GM21381 (cell line): ENCODE measurements around the gene FRMPD4.
"Not testable (repeated sequence)": the region's sequence is repeated elsewhere in the genome, so short reads cannot be mapped to it uniquely, and the experiment has no call there.

Source experiments
- ATAC-seq: cut with Tn5 transposase; IDR thresholded peaks from one replicate; pipeline ENCODE4 v1.9.1; 2021; ENCODE audit warnings: mild to moderate bottlenecking, moderate library complexity; ENCODE audit not compliant: unreplicated experiment

The FRMPD4 gene

DNA sequence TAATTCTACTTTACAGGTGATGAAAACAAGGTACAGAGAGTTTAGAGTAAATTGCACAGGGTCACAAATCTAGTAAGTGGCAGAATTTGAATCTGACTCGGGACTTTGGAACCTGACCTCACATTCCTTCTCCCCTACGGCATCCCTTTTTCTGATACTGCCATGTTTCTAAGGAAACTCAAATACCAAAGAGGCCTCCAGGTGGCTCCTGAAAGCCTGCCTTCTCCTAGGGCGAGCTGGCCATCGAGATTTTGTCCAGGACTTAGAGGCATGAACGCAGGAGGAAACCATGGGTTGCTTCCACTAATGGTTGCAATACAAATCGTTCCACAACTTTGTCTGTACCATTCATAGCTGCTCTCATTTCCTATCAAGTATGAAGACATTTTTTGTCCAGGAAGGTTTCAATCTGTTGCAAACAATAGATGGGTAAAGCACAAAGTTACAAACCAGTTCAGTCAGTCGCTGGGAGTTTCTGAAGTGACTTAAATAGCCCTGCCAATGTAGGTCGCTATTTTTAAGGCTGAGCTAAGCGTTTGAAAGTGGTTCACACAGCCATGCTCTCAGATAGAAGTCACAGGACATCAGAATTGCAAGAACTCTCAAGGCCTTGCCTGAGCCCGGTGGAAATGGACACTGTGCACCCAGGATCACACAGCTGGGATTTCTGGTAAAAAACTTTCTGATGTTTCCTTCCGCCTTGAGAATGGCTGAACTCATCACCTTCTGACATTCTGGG, 356.3 kb downstream of the FRMPD4 start:
- ATAC-seq: no peak

GRCh38 chrX:12496343-12496742, 358.1 kb downstream of the FRMPD4 start:
- no peak for ATAC-seq

DNA sequence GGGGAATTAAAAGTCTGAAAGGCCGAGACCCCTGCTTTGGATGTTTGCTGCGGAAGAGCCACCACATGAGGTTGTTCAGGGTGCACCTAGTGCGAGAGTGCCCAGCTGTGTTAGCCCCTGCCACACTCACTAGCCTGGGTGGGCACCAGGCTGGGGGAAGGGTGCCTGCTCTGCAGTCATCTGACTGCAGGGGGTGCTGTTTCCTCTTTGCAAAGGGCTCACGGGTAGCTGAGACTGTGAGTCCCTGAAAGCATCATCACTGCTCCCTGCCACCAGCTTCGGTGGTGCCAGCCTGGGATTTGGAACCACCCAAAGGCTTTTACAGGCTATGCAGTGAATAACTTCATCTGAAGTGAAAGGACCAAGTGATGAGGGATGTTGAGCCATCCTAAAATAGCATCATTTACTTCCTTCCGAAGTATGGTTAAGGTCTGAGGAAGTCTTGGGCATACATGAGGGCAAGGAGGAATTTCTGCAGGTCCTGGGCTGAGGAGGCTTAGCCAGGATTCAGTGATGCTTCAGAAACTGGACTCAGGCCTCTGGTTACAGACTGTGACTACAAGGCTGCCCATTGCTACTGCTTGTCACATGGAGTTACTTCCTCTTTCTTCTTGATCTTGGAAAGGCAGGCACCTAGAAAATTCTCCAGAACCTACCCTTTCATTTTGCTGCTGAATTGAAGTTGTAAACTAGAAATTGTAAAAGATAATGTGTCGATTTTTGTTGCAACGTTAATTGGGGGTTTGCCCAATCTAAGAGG, 359.7 kb downstream of the FRMPD4 start:
- ATAC-seq: no peak

DNA sequence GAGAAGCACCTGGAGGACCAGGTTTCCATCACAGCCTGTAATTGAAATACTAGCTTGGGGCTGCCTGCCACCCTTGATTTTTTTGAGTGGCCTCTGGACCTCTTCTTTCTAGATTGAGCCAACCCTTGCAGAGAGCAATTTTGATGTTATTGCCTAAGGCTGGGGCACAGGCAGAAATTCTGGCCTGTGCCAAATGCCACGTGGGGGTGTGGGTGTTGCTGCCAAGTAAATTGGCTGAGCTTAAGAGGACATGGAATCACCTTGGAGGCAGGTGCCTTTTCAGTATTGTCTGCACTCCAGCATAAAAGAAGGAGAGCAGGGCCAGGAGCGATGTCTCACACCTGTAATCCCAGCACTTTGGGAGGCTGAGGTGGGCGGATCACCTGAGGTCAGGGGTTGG, 366.9 kb downstream of the FRMPD4 start:
- no peak for ATAC-seq

DNA sequence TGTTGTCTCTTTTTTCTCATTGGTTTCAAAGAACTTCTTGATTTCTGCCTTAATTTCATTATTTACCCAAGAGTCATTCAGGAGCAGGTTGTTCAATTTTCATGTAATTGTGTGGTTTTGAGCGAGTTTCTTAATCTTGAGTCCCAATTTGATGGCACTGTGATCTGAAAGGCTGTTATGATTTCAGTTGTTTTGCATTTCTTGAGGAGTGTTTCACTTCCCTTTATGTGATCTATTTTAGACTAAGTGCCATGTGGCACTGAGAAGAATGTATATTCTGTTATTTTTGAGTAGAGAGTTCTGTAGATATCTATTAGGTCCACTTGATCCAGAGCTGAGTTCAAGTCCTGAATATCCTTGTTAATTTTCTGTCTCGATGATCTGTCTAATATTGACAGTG, 377.1 kb downstream of the FRMPD4 start:
- ATAC-seq: peak; percentile 93

- ATAC-seq: no peak
Measured at GRCh38 chrX:12526306-12526705, 388.0 kb downstream of the FRMPD4 start.

GRCh38 chrX:12538096-12538495, 399.8 kb downstream of the FRMPD4 start:
- ATAC-seq: not testable (repeated sequence)

DNA sequence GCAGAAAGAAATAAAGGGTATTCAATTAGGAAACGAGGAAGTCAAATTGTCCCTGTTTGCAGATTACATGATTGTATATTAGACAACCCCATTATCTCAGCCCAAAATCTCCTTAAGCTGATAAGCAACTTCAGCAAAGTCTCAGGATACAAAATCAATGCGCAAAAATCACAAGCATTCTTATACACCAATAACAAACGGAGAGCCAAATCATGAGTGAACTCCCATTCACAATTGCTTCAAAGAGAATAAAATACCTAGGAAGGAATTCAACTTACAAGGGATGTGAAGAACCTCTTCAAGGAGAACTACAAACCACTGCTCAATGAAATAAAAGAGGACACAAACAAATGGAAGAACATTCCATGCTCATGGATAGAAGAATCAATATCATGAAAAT, 404.0 kb downstream of the FRMPD4 start:
- ATAC-seq: not testable (repeated sequence)

GRCh38 chrX:12548341-12548740, 410.1 kb downstream of the FRMPD4 start:
- ATAC-seq: no peak

DNA sequence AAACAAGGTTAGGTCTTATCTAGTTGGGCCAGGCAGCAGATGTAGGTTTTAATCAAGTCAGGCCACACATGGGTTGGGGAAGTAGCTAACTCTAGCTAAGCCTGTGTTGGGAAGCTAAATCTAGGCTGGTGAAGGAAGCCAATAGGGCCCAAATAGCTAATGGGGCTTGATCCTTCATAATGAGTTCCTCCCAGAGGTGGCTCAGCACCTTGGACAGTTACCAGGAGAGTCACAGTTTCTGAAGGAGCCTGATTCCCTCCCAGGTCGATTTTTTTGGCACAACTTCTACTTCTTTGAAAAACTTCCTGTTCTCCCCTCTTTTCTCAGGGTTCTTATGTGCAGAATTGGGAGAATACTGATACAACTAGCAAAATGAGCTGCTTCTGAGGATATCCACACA, 410.5 kb downstream of the FRMPD4 start:
- ATAC-seq: no peak

- no peak for ATAC-seq
Measured at GRCh38 chrX:12554206-12554605, 415.9 kb downstream of the FRMPD4 start.

DNA sequence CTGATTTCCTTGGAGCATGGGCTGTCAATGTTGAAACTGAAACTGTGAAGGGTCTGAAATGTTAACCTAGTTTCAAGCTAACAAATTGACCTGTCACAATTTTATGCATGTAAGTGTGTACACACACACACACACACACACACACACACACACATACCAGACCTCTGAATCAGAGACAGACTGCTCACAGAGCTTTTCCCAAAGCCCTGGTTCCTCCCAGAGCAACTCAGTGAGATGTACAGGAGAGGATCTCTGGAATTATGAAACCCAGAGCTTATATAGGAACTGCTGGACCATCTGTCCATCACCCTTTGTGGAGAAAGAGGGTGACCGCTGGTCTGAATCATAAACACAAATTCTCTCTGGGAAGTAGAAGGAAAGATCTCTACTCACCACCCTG, 424.8 kb downstream of the FRMPD4 start:
- no peak for ATAC-seq

- ATAC-seq: no peak
Measured at GRCh38 chrX:12564221-12564620, 425.9 kb downstream of the FRMPD4 start.

DNA sequence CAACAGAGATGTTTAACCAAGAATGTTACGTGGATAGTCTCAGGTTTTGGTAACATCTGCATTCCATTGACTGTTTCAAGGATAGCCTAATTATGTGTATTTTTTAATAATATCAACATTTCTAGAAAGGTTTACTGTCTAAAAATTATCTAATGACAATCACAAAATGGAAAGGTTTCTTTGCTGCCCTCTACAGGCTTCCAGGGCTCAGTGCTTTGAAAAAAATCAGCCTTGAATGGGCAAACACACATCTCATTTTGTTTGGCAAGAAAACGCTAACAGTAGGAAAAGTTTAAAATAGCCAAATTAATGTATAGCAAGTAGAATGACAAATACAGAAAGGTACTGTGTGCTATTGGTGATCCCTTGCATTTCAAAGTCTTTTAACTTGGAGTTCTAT, 429.6 kb downstream of the FRMPD4 start:
- ATAC-seq: no peak

DNA sequence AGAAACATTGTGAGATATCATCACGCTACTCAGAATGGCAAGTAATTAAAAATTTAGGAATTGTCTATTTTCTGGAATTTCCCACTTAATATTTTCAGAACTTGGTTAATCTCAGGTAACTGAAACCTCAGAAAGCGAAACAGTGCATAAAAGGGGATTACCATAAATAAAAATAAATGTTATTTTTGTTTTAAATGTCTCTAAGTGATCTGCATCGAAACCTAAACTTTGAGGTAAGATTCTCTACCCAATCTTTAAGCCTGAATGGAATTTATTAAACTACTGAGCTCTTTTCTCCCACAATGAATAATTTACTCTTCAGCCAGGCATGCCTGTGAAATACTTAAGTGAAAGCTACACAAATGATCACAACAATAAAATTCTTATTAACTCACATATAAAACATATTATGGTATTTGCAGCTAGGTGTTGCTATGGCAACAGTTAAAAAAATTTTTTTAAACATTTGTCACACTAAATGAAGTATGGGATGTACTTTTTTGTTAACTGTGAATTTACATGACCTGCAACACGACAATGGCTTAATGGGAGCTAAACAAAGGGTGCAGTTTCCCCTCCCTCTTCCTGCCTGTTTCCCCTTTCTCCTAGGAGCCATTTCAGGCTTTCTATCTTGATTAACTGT, 432.7 kb downstream of the FRMPD4 start:
- ATAC-seq: no peak

DNA sequence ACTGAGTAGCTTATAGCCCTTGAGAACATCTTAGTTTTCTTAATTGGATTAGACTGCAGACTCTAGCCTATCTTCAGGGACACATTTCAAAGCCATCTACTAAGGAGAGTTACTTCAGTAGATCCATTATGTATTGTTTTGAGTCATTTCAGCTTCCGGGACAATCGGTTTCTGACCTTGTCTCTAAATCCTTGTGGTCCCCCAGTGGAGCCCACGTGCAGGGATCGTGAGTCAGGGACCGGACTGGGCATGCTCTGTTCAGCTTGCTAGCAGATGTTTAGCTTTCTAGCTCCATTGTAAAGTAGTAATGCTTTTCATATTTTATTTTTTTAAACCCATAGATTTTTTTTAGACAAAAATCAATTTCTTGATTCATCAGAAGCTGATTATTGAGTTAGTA, 441.0 kb downstream of the FRMPD4 start:
- no peak for ATAC-seq

GRCh38 chrX:12580548-12580947, 442.3 kb downstream of the FRMPD4 start:
- no peak for ATAC-seq

GRCh38 chrX:12581546-12581945, 443.3 kb downstream of the FRMPD4 start:
- ATAC-seq: no peak

DNA sequence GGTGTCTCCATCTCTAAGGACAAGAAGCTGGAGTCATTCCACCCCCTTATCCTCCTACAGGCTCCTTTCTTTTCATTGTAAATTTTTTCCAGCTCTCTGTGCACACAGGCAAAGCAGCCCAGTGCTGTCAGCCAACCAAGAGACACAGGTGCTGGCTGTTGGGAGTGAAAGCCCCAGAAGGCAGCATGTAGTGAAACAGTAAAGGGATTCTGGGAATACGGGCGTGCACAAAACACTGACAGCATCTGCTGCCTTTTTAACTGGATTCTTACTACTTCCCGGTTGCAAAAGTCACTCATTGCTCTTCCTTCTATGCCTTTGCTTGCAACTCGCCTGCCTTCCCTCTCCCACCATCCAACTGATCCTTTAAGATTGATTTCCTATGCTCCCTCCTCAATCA, 444.4 kb downstream of the FRMPD4 start:
- ATAC-seq: no peak

GRCh38 chrX:12583543-12583942, 445.3 kb downstream of the FRMPD4 start:
- no peak for ATAC-seq

DNA sequence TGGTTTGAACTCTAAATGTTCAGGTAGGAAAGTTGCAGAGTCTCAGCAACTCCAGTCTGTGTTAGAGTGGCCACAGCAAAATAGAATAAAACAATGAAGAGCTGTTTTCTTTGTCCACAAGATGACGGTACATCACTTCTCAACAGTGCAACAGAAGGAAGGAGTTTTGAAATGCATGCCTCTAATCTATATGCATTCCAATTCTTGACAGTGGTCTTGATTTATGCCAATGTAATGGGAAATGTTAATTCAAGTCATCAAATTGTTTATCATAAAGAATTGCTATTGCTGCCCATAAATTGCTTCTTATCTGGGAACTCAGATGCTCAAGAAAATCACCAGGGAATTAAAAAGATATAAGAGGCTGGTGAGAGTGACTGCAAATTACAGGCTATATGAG, 457.4 kb downstream of the FRMPD4 start:
- ATAC-seq: no peak

GRCh38 chrX:12610079-12610478, 471.8 kb downstream of the FRMPD4 start:
- no peak for ATAC-seq
